BLaER1 treated with 17β-estradiol and CSF1 and Interleukin-3, amounts not matched to agents 10 nM and 100 nM (cell line): ENCODE data around the gene AGAP1.
A peak's percentile ranks its signal among the peaks of the same experiment; 100 is the strongest.

Experiments used
- H3K27ac ChIP-seq, 11 experiments: shearing (Covaris generic); formaldehyde crosslinking; 2 replicates each; pipeline ENCODE4 v1.8.1; 2022
- H3K27me3 ChIP-seq, 11 experiments: shearing (Covaris generic); formaldehyde crosslinking; 2 replicates each; pipeline ENCODE4 v1.8.1; 2022
- H3K36me3 ChIP-seq, 11 experiments: shearing (Covaris generic); formaldehyde crosslinking; 2 replicates each; pipeline ENCODE4 v1.8.1; 2022
- H3K4me1 ChIP-seq, 10 experiments: shearing (Covaris generic); formaldehyde crosslinking; 2 replicates each; pipeline ENCODE4 v1.8.1; 2022
- H3K4me2 ChIP-seq, 11 experiments: shearing (Covaris generic); formaldehyde crosslinking; 2 replicates each; pipeline ENCODE4 v1.8.1; 2022
- H3K4me3 ChIP-seq, 10 experiments: shearing (Covaris generic); formaldehyde crosslinking; 2 replicates each; pipeline ENCODE4 v1.8.1; 2022
- H3K9ac ChIP-seq, 11 experiments: shearing (Covaris generic); formaldehyde crosslinking; 2 replicates each; pipeline ENCODE4 v1.8.1; 2022
- H3K9me3 ChIP-seq, 11 experiments: shearing (Covaris generic); formaldehyde crosslinking; replicated peaks in 1 of 11; 2 replicates each; pipeline ENCODE4 v1.8.1; 2022
- H4K20me1 ChIP-seq, 11 experiments: shearing (Covaris generic); formaldehyde crosslinking; 2 replicates each; pipeline ENCODE4 v1.8.1; 2022
- Cebpa-rat ChIP-seq, 11 experiments: shearing (Covaris generic); IDR thresholded peaks; 2 replicates each; pipeline ENCODE4 v1.8.1; 2022

Gene AGAP1

DNA sequence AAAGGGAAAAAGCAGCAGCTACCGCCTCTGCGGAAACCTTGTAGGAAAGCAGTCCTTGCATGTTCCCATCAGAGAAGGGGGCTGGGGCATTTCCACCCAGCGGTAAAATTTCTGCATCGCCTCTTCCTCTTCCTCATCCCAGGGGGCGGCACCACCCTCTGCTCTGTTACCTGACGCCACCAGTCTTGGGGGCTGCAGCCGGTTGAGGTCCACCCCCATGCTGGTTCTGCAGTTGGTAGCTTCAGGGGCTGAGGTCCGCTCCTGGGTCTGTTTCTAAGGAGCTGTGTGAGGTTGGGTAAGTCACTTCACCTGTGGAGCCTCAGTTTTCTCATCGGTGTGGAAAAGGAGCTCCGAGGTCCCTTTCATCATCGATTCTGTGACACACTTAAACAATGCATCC is 14.2 kb upstream of the AGAP1 start:
- Histone ChIP-seq H3K9ac (no peak overlapping the region), H4K20me1 (no peaks in the 10 kb centered on the region), H3K36me3 (no peaks in the 10 kb centered on the region), H3K4me3 (no peak overlapping the region), H3K4me1 (no peaks in the 10 kb centered on the region), H3K27ac (no peak overlapping the region), H3K27me3 (no peaks in the 10 kb centered on the region), H3K9me3 (peaks cover 11 to 31% (median 18%) of the 10 kb centered on the region in 11 experiments), H3K4me2 (no peak overlapping the region)
- no peak for TF ChIP-seq Cebpa-rat (IDR thresholded peaks at IDR 0.05)

DNA sequence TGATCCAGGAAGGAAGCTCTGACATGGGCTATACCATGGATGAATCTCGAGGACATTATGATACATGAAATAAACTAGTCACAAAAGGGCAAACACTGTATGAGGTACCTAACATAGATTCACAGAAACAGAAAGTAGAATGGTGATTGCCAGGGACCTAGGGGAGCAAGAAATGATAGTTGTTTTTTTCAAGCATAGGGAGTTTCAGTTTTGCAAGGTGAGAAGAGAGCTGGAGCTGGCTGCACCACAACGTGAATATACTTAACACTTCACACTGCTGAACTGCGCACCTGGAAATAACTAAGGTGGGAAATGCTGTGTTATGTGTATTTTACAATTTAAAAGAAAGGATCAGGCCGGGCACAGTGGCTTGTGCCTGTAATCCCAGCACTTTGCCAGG is 13.2 kb upstream of the AGAP1 start:
- no peak overlapping the region for H3K4me2 ChIP-seq
- H3K4me1 ChIP-seq, result no peaks in the 10 kb centered on the region
- peaks cover 1 to 21% (median 8%) of the 10 kb centered on the region in 11 experiments; a peak in 15 of 22 replicates for H3K9me3 ChIP-seq
- no peak overlapping the region for H3K9ac ChIP-seq
- H3K27me3 ChIP-seq, result no peaks in the 10 kb centered on the region
- no peak for TF ChIP-seq Cebpa-rat (IDR thresholded peaks at IDR 0.05)
- no peaks in the 10 kb centered on the region for H4K20me1 ChIP-seq
- H3K27ac ChIP-seq, result no peak overlapping the region
- H3K4me3 ChIP-seq, result no peak overlapping the region
- no peaks in the 10 kb centered on the region for H3K36me3 ChIP-seq

DNA sequence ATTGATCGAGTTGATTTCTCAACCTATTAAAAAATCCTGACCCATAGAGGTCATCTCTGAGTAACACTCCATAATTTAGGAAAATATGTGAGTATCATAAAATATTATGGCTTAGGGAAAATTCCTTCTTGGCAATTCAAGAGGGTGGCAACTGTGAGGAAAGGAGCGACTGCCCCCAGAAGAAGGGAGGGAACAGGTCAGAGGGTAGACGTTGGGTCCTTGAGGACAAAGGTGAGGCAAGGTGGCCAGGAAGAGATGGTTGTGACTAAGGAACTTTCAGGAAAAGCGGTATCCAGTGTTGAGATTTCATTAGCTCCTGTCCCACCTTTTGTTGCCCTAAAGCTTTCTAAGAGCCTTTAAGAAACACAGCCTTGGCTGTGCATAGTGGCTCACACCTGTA is 10.5 kb upstream of the AGAP1 start:
- H3K27me3 ChIP-seq, result no peaks in the 10 kb centered on the region
- no peaks in the 10 kb centered on the region for H3K4me1 ChIP-seq
- TF ChIP-seq Cebpa-rat (IDR thresholded peaks at IDR 0.05), result no peak
- H3K4me3 ChIP-seq, result no peak overlapping the region
- peaks cover 0 to 8% (median 0%) of the 10 kb centered on the region in 11 experiments; a peak in 2 of 22 replicates for H3K9me3 ChIP-seq
- no peaks in the 10 kb centered on the region for H3K36me3 ChIP-seq
- no peak overlapping the region for H3K9ac ChIP-seq
- no peak overlapping the region for H3K27ac ChIP-seq
- no peak overlapping the region for H3K4me2 ChIP-seq
- H4K20me1 ChIP-seq, result no peaks in the 10 kb centered on the region

DNA sequence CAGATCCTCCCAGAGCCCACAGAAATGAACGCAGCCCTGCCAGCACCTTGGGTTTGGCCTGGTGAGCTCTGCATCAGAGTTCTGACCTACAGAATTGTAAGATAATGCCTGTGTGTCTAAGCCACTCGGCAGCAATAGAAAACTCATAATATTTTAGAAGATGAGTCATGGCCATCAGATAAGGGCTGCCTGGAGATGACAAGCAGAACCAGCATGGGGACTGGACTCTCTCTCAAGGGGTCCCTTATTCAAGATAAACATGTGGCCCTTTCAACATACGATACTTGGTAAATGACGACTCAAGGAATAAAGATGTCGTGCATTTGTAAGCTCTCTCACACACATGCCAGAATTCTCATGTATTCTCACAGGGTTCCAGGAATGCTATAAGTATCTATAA is 8.5 kb upstream of the AGAP1 start:
- H3K27ac ChIP-seq, result no peak overlapping the region
- H3K9ac ChIP-seq, result no peak overlapping the region
- H3K27me3 ChIP-seq, result no peaks in the 10 kb centered on the region
- H3K4me3 ChIP-seq, result no peak overlapping the region
- H3K36me3 ChIP-seq, result no peaks in the 10 kb centered on the region
- TF ChIP-seq Cebpa-rat (IDR thresholded peaks at IDR 0.05), result no peak
- no peak overlapping the region for H3K4me2 ChIP-seq
- no peaks in the 10 kb centered on the region for H3K4me1 ChIP-seq
- peaks cover 0 to 4% (median 0%) of the 10 kb centered on the region in 11 experiments; a peak in 2 of 22 replicates for H3K9me3 ChIP-seq
- no peaks in the 10 kb centered on the region for H4K20me1 ChIP-seq

DNA sequence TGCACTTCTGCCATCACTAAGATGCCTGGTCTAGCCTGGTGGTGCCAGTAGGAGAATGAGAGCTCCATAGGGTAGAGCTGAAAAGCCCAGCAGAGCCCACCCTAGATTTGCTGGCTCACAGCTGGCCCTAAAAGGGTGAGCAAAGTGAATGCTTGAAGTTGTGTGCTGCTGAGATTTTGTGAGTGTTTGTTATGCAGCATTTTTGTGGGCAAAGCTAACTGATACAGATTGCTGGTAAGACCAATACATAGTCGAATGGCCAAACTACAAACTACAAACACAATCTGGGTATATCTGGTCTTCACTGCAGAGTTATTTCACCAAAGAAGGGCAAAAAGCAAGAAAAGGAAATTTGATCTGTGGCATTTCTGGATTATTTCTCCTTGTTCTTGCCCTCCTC is 7.1 kb upstream of the AGAP1 start:
- Histone ChIP-seq H3K36me3 (no peaks in the 10 kb centered on the region), H3K4me1 (no peaks in the 10 kb centered on the region), H3K27me3 (no peaks in the 10 kb centered on the region), H3K9me3 (peaks cover 0 to 10% (median 4%) of the 10 kb centered on the region in 11 experiments; a peak in 7 of 22 replicates), H3K27ac (no peak overlapping the region), H3K4me3 (no peak overlapping the region), H3K9ac (no peak overlapping the region), H4K20me1 (no peaks in the 10 kb centered on the region), H3K4me2 (no peak overlapping the region)
- no peak for TF ChIP-seq Cebpa-rat (IDR thresholded peaks at IDR 0.05)

GRCh38 chr2:235489897-235490296 is 3.9 kb upstream of the AGAP1 start:
- TF ChIP-seq Cebpa-rat (IDR thresholded peaks at IDR 0.05), result no peak

GRCh38 chr2:235492850-235493344 is 946 bp upstream of the AGAP1 start:
- peaks cover 25 to 47% (median 41%) of the 10 kb centered on the region in 10 experiments for H3K4me1 ChIP-seq
- peak overlapping the region; percentile 93 to 100 (median 98) for H3K4me2 ChIP-seq
- peaks cover 27 to 34% (median 32%) of the 10 kb centered on the region in 11 experiments; a peak in 21 of 22 replicates for H4K20me1 ChIP-seq
- peak overlapping the region; percentile 75 to 90 (median 85); a peak in 21 of 22 replicates for H3K9ac ChIP-seq
- no peaks in the 10 kb centered on the region for H3K36me3 ChIP-seq
- H3K27me3 ChIP-seq, result peaks cover 0 to 31% (median 0%) of the 10 kb centered on the region in 11 experiments; a peak in 6 of 22 replicates
- H3K4me3 ChIP-seq, result peak overlapping the region; percentile 69 to 87 (median 82)
- H3K27ac ChIP-seq, result peak overlapping the region in 9 of 11 experiments; percentile 71 to 85 (median 78); a peak in 14 of 22 replicates
- peaks cover 0 to 12% (median 4%) of the 10 kb centered on the region in 11 experiments; a peak in 6 of 22 replicates for H3K9me3 ChIP-seq
- TF ChIP-seq Cebpa-rat (IDR thresholded peaks at IDR 0.05), result no peak

More at GRCh38 chr2:235489897-235490296, 3.9 kb upstream of the AGAP1 start:
- H3K36me3 ChIP-seq, result no peaks in the 10 kb centered on the region
- H3K4me3 ChIP-seq, result no peak overlapping the region
- peaks cover 0 to 4% (median 2%) of the 10 kb centered on the region in 11 experiments; a peak in 12 of 22 replicates for H4K20me1 ChIP-seq
- H3K4me2 ChIP-seq, result no peak overlapping the region
- peaks cover 0 to 11% (median 0%) of the 10 kb centered on the region in 11 experiments; a peak in 2 of 22 replicates for H3K27me3 ChIP-seq
- no peak overlapping the region for H3K27ac ChIP-seq
- peaks cover under 1 to 19% (median 13%) of the 10 kb centered on the region in 10 experiments; a peak in 19 of 20 replicates for H3K4me1 ChIP-seq
- no peak overlapping the region for H3K9ac ChIP-seq
- peaks cover 0 to 16% (median 4%) of the 10 kb centered on the region in 11 experiments; a peak in 7 of 22 replicates for H3K9me3 ChIP-seq

GRCh38 chr2:235493402-235493774 is 455 bp upstream of the AGAP1 start:
- H3K4me3 ChIP-seq, result peak overlapping the region; percentile 69 to 87 (median 82)
- peaks cover 0 to 12% (median 4%) of the 10 kb centered on the region in 11 experiments; a peak in 6 of 22 replicates for H3K9me3 ChIP-seq
- peaks cover 25 to 52% (median 43%) of the 10 kb centered on the region in 10 experiments for H3K4me1 ChIP-seq
- TF ChIP-seq Cebpa-rat (IDR thresholded peaks at IDR 0.05), result no peak
- H3K36me3 ChIP-seq, result no peaks in the 10 kb centered on the region
- peak overlapping the region; percentile 93 to 100 (median 98) for H3K4me2 ChIP-seq
- peaks cover 32 to 39% (median 37%) of the 10 kb centered on the region in 11 experiments; a peak in 21 of 22 replicates for H4K20me1 ChIP-seq
- peak overlapping the region in 9 of 11 experiments; percentile 71 to 85 (median 78); a peak in 18 of 22 replicates for H3K27ac ChIP-seq
- peaks cover 0 to 36% (median 0%) of the 10 kb centered on the region in 11 experiments; a peak in 6 of 22 replicates for H3K27me3 ChIP-seq
- H3K9ac ChIP-seq, result peak overlapping the region; percentile 75 to 90 (median 85)

GRCh38 chr2:235494716-235495372 is 1.0 kb downstream of the AGAP1 start:
- Histone ChIP-seq H3K4me2 (peak overlapping the region; percentile 93 to 100 (median 98)), H3K36me3 (no peaks in the 10 kb centered on the region), H4K20me1 (peaks cover 46 to 53% (median 51%) of the 10 kb centered on the region in 11 experiments; a peak in 21 of 22 replicates), H3K4me3 (peak overlapping the region; percentile 69 to 87 (median 82)), H3K9me3 (peaks cover 0 to 12% (median 4%) of the 10 kb centered on the region in 11 experiments; a peak in 6 of 22 replicates), H3K27ac (peak overlapping the region in 9 of 11 experiments; percentile 37 to 85 (median 78); a peak in 17 of 22 replicates), H3K9ac (peak overlapping the region; percentile 75 to 90 (median 85)), H3K27me3 (peaks cover 0 to 39% (median 0%) of the 10 kb centered on the region in 11 experiments; a peak in 6 of 22 replicates), H3K4me1 (peaks cover 25 to 62% (median 48%) of the 10 kb centered on the region in 10 experiments)
- no peak for TF ChIP-seq Cebpa-rat (IDR thresholded peaks at IDR 0.05)
